Mucosa of rectum (tissue), 2 donors: ENCODE measurements around the gene PEG3.

Experiments
- H3K27ac ChIP-seq, 2 donors: one replicate each; pipeline ENCODE4 v1.7.0; 2013; ENCODE audit warnings: inconsistent platforms in 2 of 2, low read depth in 2 of 2, low read length in 2 of 2
- H3K27me3 ChIP-seq, 2 donors: one replicate each; pipeline ENCODE4 v1.7.0; 2013; ENCODE audit warnings: low read length in 2 of 2; ENCODE audit not compliant: control insufficient read depth in 2 of 2, insufficient read depth in 2 of 2
- H3K36me3 ChIP-seq, 2 donors: one replicate each; pipeline ENCODE4 v1.7.0; 2013; ENCODE audit warnings: low read length in 2 of 2; ENCODE audit not compliant: control insufficient read depth in 2 of 2, insufficient read depth in 2 of 2
- H3K4me1 ChIP-seq, 2 donors: one replicate each; pipeline ENCODE4 v1.7.0; 2013; ENCODE audit warnings: low read length in 2 of 2, mild to moderate bottlenecking in 1 of 2; ENCODE audit not compliant: control insufficient read depth in 2 of 2, insufficient read depth in 2 of 2
- H3K4me3 ChIP-seq, 2 donors: one replicate each; pipeline ENCODE4 v1.7.0; 2013; ENCODE audit warnings: low read length in 2 of 2
- H3K9ac ChIP-seq, 2 donors: one replicate each; pipeline ENCODE4 v1.7.0; 2013; ENCODE audit warnings: low read length in 2 of 2, low read depth in 1 of 2, mild to moderate bottlenecking in 1 of 2
- H3K9me3 ChIP-seq, 2 donors: one replicate each; pipeline ENCODE4 v1.7.0; 2013; ENCODE audit warnings: low read length in 2 of 2; ENCODE audit not compliant: control insufficient read depth in 2 of 2
- donor health status: healthy.
- donor health status: Normal muscosa, but diverticular disease.

PEG3 gene

GRCh38 chr19:56831255-56831654 is 9.3 kb downstream of the PEG3 start:
- peaks cover 5% of the 10 kb centered on the region in 2 donors for H3K9me3 ChIP-seq
- H3K4me1 ChIP-seq = no peaks in the 10 kb centered on the region
- H3K27me3 ChIP-seq = no peaks in the 10 kb centered on the region
- H3K4me3 ChIP-seq = no peak overlapping the region
- H3K9ac ChIP-seq = no peak overlapping the region
- no peaks in the 10 kb centered on the region for H3K36me3 ChIP-seq
- H3K27ac ChIP-seq = no peak overlapping the region

DNA sequence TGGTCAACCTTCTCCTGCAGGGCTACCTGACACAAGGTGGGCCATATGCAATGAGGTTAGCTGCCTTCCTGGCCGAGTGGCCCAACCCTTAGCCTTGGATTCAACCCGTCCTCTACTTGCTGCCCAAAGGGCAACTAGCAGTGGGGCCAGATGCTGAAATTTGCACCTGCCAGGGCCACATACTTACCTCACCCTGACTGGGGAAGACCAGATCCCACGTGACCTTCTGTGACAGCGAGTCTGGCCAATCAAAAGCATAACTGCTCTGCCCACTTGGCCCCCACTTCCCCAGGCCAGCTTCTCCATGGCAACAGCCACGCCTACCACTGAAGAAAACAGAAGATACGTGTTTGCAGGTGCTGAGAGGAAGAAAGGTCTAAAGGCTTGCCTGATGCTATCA is 10.9 kb downstream of the PEG3 start:
- Histone ChIP-seq H3K36me3 (no peaks in the 10 kb centered on the region), H3K27ac (no peak overlapping the region), H3K9ac (no peak overlapping the region), H3K9me3 (peaks cover 2 to 5% of the 10 kb centered on the region in 2 donors), H3K4me1 (no peaks in the 10 kb centered on the region), H3K4me3 (no peak overlapping the region), H3K27me3 (no peaks in the 10 kb centered on the region)

- no peaks in the 10 kb centered on the region for H3K36me3 ChIP-seq
- no peak overlapping the region for H3K4me3 ChIP-seq
- no peaks in the 10 kb centered on the region for H3K27me3 ChIP-seq
- no peak overlapping the region for H3K27ac ChIP-seq
- H3K9ac ChIP-seq = no peak overlapping the region
- no peaks in the 10 kb centered on the region for H3K4me1 ChIP-seq
- peaks cover 5 to 8% of the 10 kb centered on the region in 2 donors for H3K9me3 ChIP-seq
These were observed 12.8 kb downstream of the PEG3 start for GRCh38 chr19:56827708-56828107.

- H3K4me1 ChIP-seq = no peaks in the 10 kb centered on the region
- H3K27ac ChIP-seq = no peak overlapping the region
- H3K36me3 ChIP-seq = no peaks in the 10 kb centered on the region
These were observed 16.6 kb downstream of the PEG3 start for GRCh38 chr19:56823956-56824355.

GRCh38 chr19:56823417-56823816 is 17.1 kb downstream of the PEG3 start:
- Histone ChIP-seq H3K27ac (no peak overlapping the region), H3K9me3 (peaks cover 3 to 7% of the 10 kb centered on the region in 2 donors), H3K36me3 (no peaks in the 10 kb centered on the region), H3K4me3 (no peak overlapping the region), H3K27me3 (no peaks in the 10 kb centered on the region), H3K9ac (no peak overlapping the region), H3K4me1 (no peaks in the 10 kb centered on the region)

More at GRCh38 chr19:56823956-56824355, 16.6 kb downstream of the PEG3 start:
- Histone ChIP-seq H3K27me3 (no peaks in the 10 kb centered on the region), H3K9ac (no peak overlapping the region), H3K9me3 (peaks cover 3 to 7% of the 10 kb centered on the region in 2 donors), H3K4me3 (no peak overlapping the region)

DNA sequence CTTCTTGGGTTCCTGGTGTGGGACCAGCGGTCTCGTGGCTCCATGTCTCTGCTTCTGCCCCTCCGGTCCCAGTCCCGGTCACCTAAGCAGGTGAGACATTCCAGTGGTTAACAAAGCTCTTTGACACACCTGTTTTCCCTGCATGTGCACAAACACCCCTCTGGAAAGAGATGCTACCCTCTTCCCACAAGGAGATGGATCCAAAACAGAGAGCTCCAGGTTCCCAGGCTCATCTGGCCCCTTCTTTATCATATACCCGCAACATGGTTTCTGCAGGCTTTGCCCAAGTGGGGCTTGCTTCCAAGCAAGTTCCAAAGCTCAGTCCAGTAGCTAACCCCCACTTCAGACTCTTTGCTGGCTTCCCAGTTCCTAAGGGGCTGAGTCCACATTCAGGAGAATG is 17.8 kb downstream of the PEG3 start:
- peaks cover 0 to 7% of the 10 kb centered on the region in 2 donors for H3K9me3 ChIP-seq
- no peaks in the 10 kb centered on the region for H3K27me3 ChIP-seq
- no peaks in the 10 kb centered on the region for H3K36me3 ChIP-seq
- H3K4me1 ChIP-seq = no peaks in the 10 kb centered on the region
- H3K4me3 ChIP-seq = no peak overlapping the region
- H3K27ac ChIP-seq = no peak overlapping the region
- no peak overlapping the region for H3K9ac ChIP-seq

DNA sequence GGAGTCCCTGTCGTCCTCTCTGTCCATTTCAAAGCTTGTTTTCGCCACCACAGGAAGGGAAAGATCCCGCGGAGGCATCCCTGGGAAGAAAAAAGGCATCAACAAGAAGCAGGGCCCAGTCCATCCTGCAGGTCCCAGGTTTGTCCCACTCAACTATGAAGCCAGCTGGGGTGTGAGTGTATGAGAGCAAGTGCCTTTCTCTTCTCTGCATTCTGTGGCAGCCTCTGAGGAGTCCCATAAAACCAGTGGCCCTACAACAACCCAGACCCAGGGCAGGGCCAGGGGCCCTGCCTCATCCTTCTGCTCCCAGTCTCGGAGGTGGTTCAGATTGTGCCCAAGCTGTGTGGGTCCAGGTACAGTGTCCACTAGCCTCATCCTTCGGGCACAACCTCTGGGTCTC is 18.9 kb downstream of the PEG3 start:
- no peak overlapping the region for H3K27ac ChIP-seq
- no peaks in the 10 kb centered on the region for H3K4me1 ChIP-seq
- no peak overlapping the region for H3K9ac ChIP-seq
- H3K4me3 ChIP-seq = no peak overlapping the region
- no peaks in the 10 kb centered on the region for H3K27me3 ChIP-seq
- no peaks in the 10 kb centered on the region for H3K36me3 ChIP-seq
- peaks cover 2 to 7% of the 10 kb centered on the region in 2 donors for H3K9me3 ChIP-seq

DNA sequence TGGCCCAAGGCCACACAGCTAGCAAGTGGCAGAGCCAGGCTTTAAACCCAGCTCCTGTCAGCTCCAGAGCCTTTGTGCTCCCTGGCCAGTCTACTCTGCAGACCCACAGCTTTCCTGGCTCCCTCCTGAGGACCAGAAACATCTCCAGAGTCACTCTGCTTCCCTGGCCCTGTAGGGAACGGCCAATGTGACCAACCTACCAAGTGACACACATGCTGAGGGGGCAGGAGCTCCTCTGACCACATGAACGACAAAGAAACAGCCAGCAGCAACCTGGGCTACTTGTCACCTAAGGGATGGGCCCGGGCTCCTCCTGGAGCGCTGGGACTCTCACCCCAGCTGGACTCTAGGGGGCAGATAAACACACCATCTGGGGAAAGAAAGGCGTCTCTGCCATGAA is 19.3 kb downstream of the PEG3 start:
- Histone ChIP-seq H3K9ac (no peak overlapping the region), H3K9me3 (peaks cover 5 to 7% of the 10 kb centered on the region in 2 donors), H3K4me3 (no peak overlapping the region), H3K4me1 (no peaks in the 10 kb centered on the region), H3K27me3 (no peaks in the 10 kb centered on the region), H3K36me3 (no peaks in the 10 kb centered on the region), H3K27ac (no peak overlapping the region)

DNA sequence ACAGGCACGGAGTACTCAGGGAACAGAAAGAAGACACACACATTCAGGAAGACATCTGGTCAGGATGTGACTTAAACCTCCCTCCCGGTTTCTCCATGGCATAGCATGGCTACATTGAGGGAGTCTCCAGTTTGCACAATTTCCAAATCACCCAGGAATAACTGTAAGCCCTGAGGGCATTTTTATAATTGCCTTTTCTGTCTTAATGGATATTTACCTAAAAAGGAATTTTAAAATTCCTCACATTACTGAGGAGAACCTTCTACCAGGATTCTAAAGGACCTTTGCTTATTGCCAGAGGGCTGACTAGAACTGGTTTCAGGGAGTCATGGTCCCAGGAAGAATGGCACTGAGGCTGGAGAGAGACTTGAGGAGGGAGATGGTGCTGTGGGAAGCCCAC is 21.4 kb downstream of the PEG3 start:
- peaks cover 5 to 7% of the 10 kb centered on the region in 2 donors for H3K9me3 ChIP-seq
- H3K27me3 ChIP-seq = no peaks in the 10 kb centered on the region
- H3K9ac ChIP-seq = no peak overlapping the region
- H3K27ac ChIP-seq = no peak overlapping the region
- H3K4me1 ChIP-seq = no peaks in the 10 kb centered on the region
- no peak overlapping the region for H3K4me3 ChIP-seq
- H3K36me3 ChIP-seq = no peaks in the 10 kb centered on the region

DNA sequence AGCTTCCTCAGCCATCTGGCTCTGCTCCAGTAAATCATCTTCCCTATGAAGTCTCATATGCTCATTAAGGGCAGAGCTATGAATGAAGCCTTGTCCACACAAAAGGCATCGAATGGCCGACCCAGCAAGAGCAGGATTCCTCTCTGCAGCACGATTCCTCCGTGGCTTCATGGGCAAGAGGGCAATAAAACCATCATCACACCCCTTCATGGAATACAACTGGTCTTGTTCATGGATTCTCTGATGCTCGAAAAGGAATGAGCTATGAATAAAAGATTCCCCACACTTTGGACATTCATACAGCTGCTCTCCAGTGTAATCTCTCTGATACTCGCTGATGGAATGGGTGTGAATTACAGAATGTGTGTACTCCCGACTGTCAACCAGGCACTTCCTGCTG is 25.9 kb downstream of the PEG3 start:
- H3K9me3 ChIP-seq = peaks cover 0 to 7% of the 10 kb centered on the region in 2 donors
- H3K4me1 ChIP-seq = no peaks in the 10 kb centered on the region
- H3K36me3 ChIP-seq = no peaks in the 10 kb centered on the region
- H3K4me3 ChIP-seq = no peak overlapping the region
- no peak overlapping the region for H3K27ac ChIP-seq
- no peaks in the 10 kb centered on the region for H3K27me3 ChIP-seq
- H3K9ac ChIP-seq = no peak overlapping the region

- H3K9me3 ChIP-seq = peaks cover 4 to 7% of the 10 kb centered on the region in 2 donors
- no peak overlapping the region for H3K9ac ChIP-seq
These were observed 27.0 kb downstream of the PEG3 start for GRCh38 chr19:56813531-56813930.

More at GRCh38 chr19:56813531-56813930, 27.0 kb downstream of the PEG3 start:
- no peaks in the 10 kb centered on the region for H3K36me3 ChIP-seq
- H3K27me3 ChIP-seq = no peaks in the 10 kb centered on the region
- H3K4me3 ChIP-seq = no peak overlapping the region
- no peaks in the 10 kb centered on the region for H3K4me1 ChIP-seq
- no peak overlapping the region for H3K27ac ChIP-seq
